ENCODE measurements around the gene TBC1D17. TPM values are rescaled to one million over a fixed set of nuclear protein-coding genes. Genes with fewer than 3 reads are reported as not detected.

Gene TBC1D17
- total RNA-seq, 4 donors from 2014 or later: 15.6 to 24.9 (median 22.3) TPM

DNA sequence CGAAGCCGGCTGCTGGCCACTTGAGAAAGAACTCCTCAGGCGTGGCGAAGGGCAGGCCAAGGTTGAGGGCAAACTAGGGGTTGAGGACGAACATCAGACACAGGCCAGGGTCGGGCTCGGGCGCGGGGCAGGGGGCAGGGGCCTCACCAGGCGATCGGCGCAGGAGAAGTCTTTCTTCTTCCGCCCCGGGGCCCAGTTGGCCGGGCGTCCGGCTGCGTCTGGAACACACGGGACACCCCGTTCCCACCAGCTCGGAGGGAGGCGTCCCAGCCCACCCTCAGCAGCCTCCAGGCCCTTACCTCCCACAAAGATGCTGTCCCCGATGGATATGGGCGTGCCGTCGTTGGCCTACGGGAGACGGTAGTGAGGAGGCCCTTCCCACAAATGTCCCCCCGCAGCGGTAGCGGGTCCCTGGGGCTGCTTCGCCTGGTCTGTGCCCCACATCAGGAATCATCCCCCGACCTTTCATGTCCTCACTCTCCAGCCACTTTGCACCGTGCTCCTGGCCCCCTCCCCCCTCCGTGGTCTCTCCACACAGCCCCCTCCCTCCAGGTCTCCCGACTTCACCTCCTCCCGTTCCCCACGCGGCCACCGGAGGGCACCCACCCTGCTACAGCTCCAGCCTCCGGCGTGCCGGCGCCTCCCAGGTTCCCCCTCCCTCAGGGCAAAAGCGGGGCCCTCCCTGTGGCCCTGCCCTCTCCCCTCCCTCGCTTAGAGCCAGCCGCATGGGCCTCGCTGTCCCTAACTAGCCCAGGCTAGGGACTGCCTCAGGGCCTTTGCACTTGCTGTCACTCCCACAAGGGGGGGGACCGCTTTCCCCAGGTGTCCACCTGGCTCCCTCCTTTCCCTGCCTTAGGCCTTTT is 14.9 kb upstream of the TBC1D17 start:
- ATAC-seq (ENCODE audit: low FRiP score) (no peak), DNase-seq (ENCODE audit: low spot score) (no peak)
- TF ChIP-seq, protein P1, sequence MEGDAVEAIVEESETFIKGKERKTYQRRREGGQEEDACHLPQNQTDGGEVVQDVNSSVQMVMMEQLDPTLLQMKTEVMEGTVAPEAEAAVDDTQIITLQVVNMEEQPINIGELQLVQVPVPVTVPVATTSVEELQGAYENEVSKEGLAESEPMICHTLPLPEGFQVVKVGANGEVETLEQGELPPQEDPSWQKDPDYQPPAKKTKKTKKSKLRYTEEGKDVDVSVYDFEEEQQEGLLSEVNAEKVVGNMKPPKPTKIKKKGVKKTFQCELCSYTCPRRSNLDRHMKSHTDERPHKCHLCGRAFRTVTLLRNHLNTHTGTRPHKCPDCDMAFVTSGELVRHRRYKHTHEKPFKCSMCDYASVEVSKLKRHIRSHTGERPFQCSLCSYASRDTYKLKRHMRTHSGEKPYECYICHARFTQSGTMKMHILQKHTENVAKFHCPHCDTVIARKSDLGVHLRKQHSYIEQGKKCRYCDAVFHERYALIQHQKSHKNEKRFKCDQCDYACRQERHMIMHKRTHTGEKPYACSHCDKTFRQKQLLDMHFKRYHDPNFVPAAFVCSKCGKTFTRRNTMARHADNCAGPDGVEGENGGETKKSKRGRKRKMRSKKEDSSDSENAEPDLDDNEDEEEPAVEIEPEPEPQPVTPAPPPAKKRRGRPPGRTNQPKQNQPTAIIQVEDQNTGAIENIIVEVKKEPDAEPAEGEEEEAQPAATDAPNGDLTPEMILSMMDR (IDR thresholded peaks at IDR 0.05): no peak

DNA sequence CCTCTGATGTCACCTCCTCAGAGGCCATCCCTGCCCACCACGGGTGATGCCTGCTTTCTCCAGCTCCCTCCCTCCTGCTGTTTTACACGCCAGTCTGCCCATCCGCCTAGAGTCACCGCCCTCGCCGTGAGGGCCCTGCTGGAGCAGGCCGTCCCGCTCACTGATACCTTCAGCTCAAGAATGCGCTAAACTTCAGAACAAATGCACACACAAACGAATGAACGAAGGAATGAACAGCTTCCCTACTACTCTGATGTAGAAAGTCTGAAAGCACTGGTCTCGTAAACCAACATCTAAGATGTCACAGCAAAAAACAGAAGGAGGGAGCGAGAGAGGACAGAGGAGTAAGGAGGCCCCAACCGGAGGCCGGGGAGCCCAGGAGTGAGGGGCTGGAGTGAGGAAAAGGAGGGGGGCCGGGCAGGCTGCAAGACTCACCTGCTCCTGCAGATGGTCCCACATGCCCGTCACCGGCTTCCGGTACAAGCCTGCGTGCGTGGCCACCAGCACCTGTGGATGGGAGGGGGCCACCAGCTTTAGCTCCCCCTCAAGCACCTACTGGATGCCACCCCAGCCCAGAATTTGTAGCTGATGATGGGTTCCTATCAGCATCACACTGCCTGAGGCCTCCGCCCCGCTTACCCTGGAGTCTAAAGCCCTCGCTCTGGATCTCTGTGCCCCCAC is 14.1 kb upstream of the TBC1D17 start:
- TF ChIP-seq, protein P1 (IDR thresholded peaks at IDR 0.05): no peak
- DNase-seq (ENCODE audit: low spot score): no peak
- ATAC-seq (ENCODE audit: low FRiP score): no peak

DNA sequence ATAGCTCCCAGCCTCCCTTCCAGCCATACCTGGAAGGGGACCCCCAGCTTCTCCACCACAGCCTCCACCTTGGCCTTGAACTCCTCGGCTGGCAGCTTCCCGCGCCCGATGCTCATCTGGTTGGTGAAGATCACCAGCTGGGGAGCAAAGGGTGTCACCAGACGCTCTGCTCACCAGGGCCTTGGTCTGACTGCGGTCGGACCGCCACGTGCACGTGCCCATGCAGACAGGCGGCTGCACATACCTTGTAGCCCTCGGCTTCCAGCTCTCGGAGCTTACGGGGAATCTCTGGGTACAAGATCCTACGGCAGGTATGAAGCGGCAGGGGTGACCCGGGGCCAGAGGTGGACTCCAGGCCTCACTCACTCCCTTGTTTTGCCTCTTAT is 13.6 kb upstream of the TBC1D17 start:
- DNase-seq (ENCODE audit: low spot score) (no peak), ATAC-seq (ENCODE audit: low FRiP score) (no peak)
- TF ChIP-seq, protein P1 (IDR thresholded peaks at IDR 0.05): no peak

DNA sequence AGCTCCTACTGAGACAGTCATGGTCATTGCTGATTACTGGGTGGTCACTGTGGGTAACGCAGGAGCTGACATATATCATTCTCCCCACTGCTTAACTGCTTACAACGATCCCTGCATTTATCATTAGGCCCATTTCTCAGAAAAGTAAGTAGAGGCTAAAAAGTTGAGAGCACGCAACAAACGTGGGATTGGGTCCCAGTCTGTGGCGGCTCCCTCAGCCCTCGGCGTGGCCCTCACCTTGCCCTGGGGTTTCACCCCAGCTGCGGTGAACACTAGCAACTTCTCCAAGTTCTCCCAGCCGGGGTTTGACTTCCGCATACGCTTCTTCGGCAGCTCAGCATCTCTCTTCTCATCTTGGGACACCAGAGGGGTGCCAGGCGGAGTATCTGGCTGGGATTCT is 12.6 kb upstream of the TBC1D17 start:
- no peak for DNase-seq (ENCODE audit: low spot score)
- no peak for ATAC-seq (ENCODE audit: low FRiP score)
- TF ChIP-seq, protein P1 (IDR thresholded peaks at IDR 0.05): no peak

DNA sequence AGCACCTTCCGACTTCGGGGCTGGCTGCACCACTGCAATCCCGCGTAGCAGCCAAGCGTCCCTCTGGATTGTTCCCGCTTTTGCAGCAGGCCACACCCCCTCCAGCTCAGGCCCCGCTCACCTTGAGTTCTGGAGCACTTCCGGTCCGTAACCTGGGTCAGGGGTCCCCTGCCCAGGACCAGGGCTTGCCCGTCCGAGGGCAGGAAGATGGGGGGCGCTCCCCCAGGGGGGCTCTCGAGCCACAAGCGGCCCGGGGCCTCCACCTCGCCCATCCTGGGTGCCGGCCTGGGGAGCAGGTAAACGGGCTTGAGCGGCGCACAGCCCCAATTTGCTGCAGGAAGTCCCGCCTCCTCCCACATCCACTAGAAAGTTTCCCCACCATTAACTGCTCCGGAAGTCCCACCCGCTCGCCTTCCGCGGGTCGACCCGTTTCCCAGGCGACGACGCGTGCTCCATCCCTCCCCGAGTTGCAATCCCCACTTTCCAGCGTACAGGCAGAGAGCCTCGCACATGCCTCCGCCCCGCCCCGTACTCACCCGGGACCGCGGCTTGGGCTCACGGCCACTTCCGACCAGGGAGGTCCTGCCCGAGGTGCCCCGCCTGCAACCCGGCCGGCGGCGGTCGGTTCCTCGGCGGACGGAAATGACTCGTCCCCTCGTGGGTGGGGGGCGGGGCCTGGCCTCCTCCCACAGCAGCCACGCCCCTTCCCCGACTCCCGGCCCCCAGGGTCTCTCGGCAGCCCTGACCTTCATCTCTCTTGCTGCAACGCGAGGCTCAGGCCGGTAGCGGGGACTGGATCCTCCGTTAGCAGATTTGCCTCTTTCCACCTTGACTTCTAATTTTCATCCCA is 10.3 kb upstream of the TBC1D17 start, which contains the start of gene PNKP:
Gene PNKP, minus strand, starts transcription at position 644 of the 850 bp plus-strand sequence. Its CDS starts 372 bp downstream, at position 272.
- peak; percentile 58 for ATAC-seq (ENCODE audit: low FRiP score)
- TF ChIP-seq, protein P1 (IDR thresholded peaks at IDR 0.05): no peak
- DNase-seq (ENCODE audit: low spot score): peak; percentile 62

DNA sequence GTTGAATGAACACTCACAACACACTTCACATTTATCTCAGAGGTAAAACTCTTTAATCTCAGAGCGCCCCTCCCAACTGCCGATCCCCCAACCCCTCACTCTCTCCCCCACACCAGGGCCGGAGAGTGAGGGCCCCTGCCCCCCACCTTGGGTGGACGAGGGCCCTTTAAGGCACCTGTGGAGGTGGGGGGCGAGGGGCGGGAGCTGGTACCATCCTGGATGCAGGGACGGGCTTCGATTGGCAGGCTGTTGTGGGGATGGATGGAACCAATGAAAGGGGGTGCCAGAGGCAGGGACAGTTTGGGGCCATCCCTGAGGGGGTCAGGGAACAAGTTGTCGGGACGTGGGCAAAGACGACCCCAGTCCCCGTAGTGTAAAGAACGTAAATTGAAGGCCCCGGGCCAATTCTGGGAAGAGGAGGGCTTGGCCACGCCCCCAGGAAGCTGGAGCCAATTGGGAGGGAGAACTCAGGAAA is 8.5 kb upstream of the TBC1D17 start:
- DNase-seq (ENCODE audit: low spot score) (peak; percentile 71), ATAC-seq (ENCODE audit: low FRiP score) (peak; percentile 5)
- TF ChIP-seq, protein P1 (IDR thresholded peaks at IDR 0.05): no peak
